HG03432 (cell line): ENCODE results near the gene RCAN2.

Source experiments
- ATAC-seq: cut with Tn5 transposase; IDR thresholded peaks from one replicate; pipeline ENCODE4 v1.9.1; 2021; ENCODE audit warnings: mild to moderate bottlenecking, moderate library complexity; ENCODE audit not compliant: unreplicated experiment

RCAN2 gene

GRCh38 chr6:46302176-46302575 is 189.1 kb downstream of the RCAN2 start:
- ATAC-seq = no peak

- ATAC-seq = no peak
Measured at GRCh38 chr6:46299253-46299652, 192.0 kb downstream of the RCAN2 start.

- ATAC-seq = no peak
Measured at GRCh38 chr6:46296586-46296985, 194.7 kb downstream of the RCAN2 start.

GRCh38 chr6:46293641-46294316 is 197.5 kb downstream of the RCAN2 start:
- ATAC-seq = peak; percentile 90

GRCh38 chr6:46291880-46292279 is 199.4 kb downstream of the RCAN2 start:
- ATAC-seq = no peak

GRCh38 chr6:46291275-46291633 is 200.0 kb downstream of the RCAN2 start:
- ATAC-seq = no peak

- ATAC-seq = no peak
Measured at GRCh38 chr6:46290421-46291274, 200.6 kb downstream of the RCAN2 start.

- ATAC-seq = no peak
Measured at GRCh38 chr6:46289898-46290297, 201.4 kb downstream of the RCAN2 start.

GRCh38 chr6:46288835-46289234 is 202.4 kb downstream of the RCAN2 start:
- ATAC-seq = no peak

- no peak for ATAC-seq
Measured at GRCh38 chr6:46287681-46288080, 203.6 kb downstream of the RCAN2 start.

- ATAC-seq = no peak
Measured at GRCh38 chr6:46287043-46287442, 204.2 kb downstream of the RCAN2 start.

- ATAC-seq = no peak
Measured at GRCh38 chr6:46284475-46284874, 206.8 kb downstream of the RCAN2 start.

GRCh38 chr6:46281110-46281509 is 210.1 kb downstream of the RCAN2 start:
- no peak for ATAC-seq

- ATAC-seq = no peak
Measured at GRCh38 chr6:46279874-46280273, 211.4 kb downstream of the RCAN2 start.

- ATAC-seq = no peak
Measured at GRCh38 chr6:46276576-46277142, 214.6 kb downstream of the RCAN2 start.

GRCh38 chr6:46274502-46274901 is 216.7 kb downstream of the RCAN2 start:
- no peak for ATAC-seq

- no peak for ATAC-seq
Measured at GRCh38 chr6:46273911-46274310, 217.3 kb downstream of the RCAN2 start.

GRCh38 chr6:46271728-46272127 is 219.5 kb downstream of the RCAN2 start:
- ATAC-seq = no peak

GRCh38 chr6:46271107-46271506 is 220.1 kb downstream of the RCAN2 start:
- no peak for ATAC-seq

GRCh38 chr6:46270336-46270735 is 220.9 kb downstream of the RCAN2 start:
- no peak for ATAC-seq

GRCh38 chr6:46269447-46270229 is 221.6 kb downstream of the RCAN2 start:
- ATAC-seq = no peak
